NCI-H460 (cell line): ENCODE data around the gene SZT2. TPM values are rescaled to one million over a fixed set of nuclear protein-coding genes. Genes with fewer than 3 reads are reported as not detected.

Experiments used
- DNase-seq: peaks from one replicate; pipeline ENCODE4 v3.0.0-alpha.2; 2016; ENCODE audit warnings: low read depth; ENCODE audit errors: extremely low read depth
- total RNA-seq: library from RNA; depleted of rRNA; stranded (reverse); fragments of >200 nt; shearing (Covaris generic); gene quantifications from 2 replicates; pipeline ENCODE4 v1.2.3, GENCODE V29; 2014

Gene SZT2
- total RNA-seq, 1 experiment from 2014 or later, result 16.2 TPM

GRCh38 chr1:43421976-43422750 is 32.5 kb downstream of the SZT2 start:
- no peak for DNase-seq

GRCh38 chr1:43422995-43423671 is 33.4 kb downstream of the SZT2 start:
- no peak for DNase-seq

GRCh38 chr1:43423672-43424550 is 34.2 kb downstream of the SZT2 start:
- DNase-seq, result no peak

- no peak for DNase-seq
Measured at GRCh38 chr1:43425045-43425444, 35.3 kb downstream of the SZT2 start.

- DNase-seq, result no peak
Measured at GRCh38 chr1:43426221-43426620, 36.5 kb downstream of the SZT2 start.

GRCh38 chr1:43427524-43427923 is 37.8 kb downstream of the SZT2 start:
- no peak for DNase-seq

- DNase-seq, result no peak
Measured at GRCh38 chr1:43427941-43428340, 38.2 kb downstream of the SZT2 start.

- no peak for DNase-seq
Measured at GRCh38 chr1:43430831-43431230, 41.1 kb downstream of the SZT2 start.

GRCh38 chr1:43431676-43432075 is 42.0 kb downstream of the SZT2 start:
- no peak for DNase-seq

- DNase-seq, result no peak
Measured at GRCh38 chr1:43432171-43432860, 42.6 kb downstream of the SZT2 start.

GRCh38 chr1:43432907-43433306 is 43.2 kb downstream of the SZT2 start:
- DNase-seq, result no peak

GRCh38 chr1:43434256-43434655 is 44.6 kb downstream of the SZT2 start:
- no peak for DNase-seq

GRCh38 chr1:43435146-43436145 is 45.7 kb downstream of the SZT2 start:
- no peak for DNase-seq

GRCh38 chr1:43436371-43436770 is 46.7 kb downstream of the SZT2 start:
- no peak for DNase-seq

GRCh38 chr1:43437031-43437973 is 47.6 kb downstream of the SZT2 start:
- DNase-seq, result no peak

GRCh38 chr1:43438006-43438405 is 48.3 kb downstream of the SZT2 start:
- no peak for DNase-seq

GRCh38 chr1:43438576-43438952 is 48.9 kb downstream of the SZT2 start:
- DNase-seq, result no peak

- no peak for DNase-seq
Measured at GRCh38 chr1:43438953-43439581, 49.4 kb downstream of the SZT2 start.
